GM18526 (cell line): ENCODE results near the gene ZNF740.

Experiments
- POLR2A ChIP-seq: IDR thresholded peaks from 3 replicates; pipeline ENCODE4 v1.6.1; 2011; ENCODE audit not compliant: insufficient read length; ENCODE audit errors: extremely low read depth

The ZNF740 gene

GRCh38 chr12:53180220-53180930, at the start of gene ZNF740, which contains the start of gene CSAD:
ZNF740 (plus strand) TSS chr12:53180722; CDS start chr12:53181984, 1,262 bp downstream.
CSAD (minus strand) TSS chr12:53180925; CDS start chr12:53173470, 7,455 bp downstream.
- peak; percentile 69 for TF ChIP-seq POLR2A

GRCh38 chr12:53131844-53132243, 48.7 kb upstream of the ZNF740 start:
- TF ChIP-seq POLR2A = no peak

- no peak for TF ChIP-seq POLR2A
These were observed 46.8 kb upstream of the ZNF740 start for GRCh38 chr12:53133722-53134121.

GRCh38 chr12:53143355-53143754, 37.2 kb upstream of the ZNF740 start:
- TF ChIP-seq POLR2A = no peak

GRCh38 chr12:53145383-53146260, 34.9 kb upstream of the ZNF740 start:
- no peak for TF ChIP-seq POLR2A

- no peak for TF ChIP-seq POLR2A
These were observed 33.3 kb upstream of the ZNF740 start for GRCh38 chr12:53147181-53147580.

- no peak for TF ChIP-seq POLR2A
These were observed 32.9 kb upstream of the ZNF740 start for GRCh38 chr12:53147653-53148052.

- TF ChIP-seq POLR2A = no peak
These were observed 29.5 kb upstream of the ZNF740 start for GRCh38 chr12:53151039-53151438.

GRCh38 chr12:53152390-53152789, 28.1 kb upstream of the ZNF740 start:
- no peak for TF ChIP-seq POLR2A

GRCh38 chr12:53159195-53159839, 21.2 kb upstream of the ZNF740 start:
- no peak for TF ChIP-seq POLR2A

GRCh38 chr12:53160000-53160399, 20.5 kb upstream of the ZNF740 start:
- TF ChIP-seq POLR2A = no peak

GRCh38 chr12:53160673-53161072, 19.8 kb upstream of the ZNF740 start:
- TF ChIP-seq POLR2A = no peak

GRCh38 chr12:53161119-53161911, 19.2 kb upstream of the ZNF740 start:
- TF ChIP-seq POLR2A = no peak

- TF ChIP-seq POLR2A = no peak
These were observed 13.7 kb upstream of the ZNF740 start for GRCh38 chr12:53166837-53167236.

GRCh38 chr12:53169644-53170043, 10.9 kb upstream of the ZNF740 start:
- TF ChIP-seq POLR2A = no peak
